GM23248 (cell line): ENCODE data around the gene RPGRIP1L.

Source experiments
- EZH2 ChIP-seq: fragments of 200-600 bp; sonication (generic); IDR thresholded peaks from 2 replicates; pipeline ENCODE4 v1.6.1; 2018; ENCODE audit warnings: antibody characterized with exemption, mild to moderate bottlenecking; ENCODE audit not compliant: insufficient read depth, poor library complexity, severe bottlenecking
- EZH2phosphoT487 ChIP-seq: fragments of 200-600 bp; sonication (generic); IDR thresholded peaks from 2 replicates; pipeline ENCODE4 v1.6.1; 2018; ENCODE audit warnings: antibody characterized with exemption, moderate library complexity, mild to moderate bottlenecking, low read depth; ENCODE audit not compliant: insufficient read depth

DNA sequence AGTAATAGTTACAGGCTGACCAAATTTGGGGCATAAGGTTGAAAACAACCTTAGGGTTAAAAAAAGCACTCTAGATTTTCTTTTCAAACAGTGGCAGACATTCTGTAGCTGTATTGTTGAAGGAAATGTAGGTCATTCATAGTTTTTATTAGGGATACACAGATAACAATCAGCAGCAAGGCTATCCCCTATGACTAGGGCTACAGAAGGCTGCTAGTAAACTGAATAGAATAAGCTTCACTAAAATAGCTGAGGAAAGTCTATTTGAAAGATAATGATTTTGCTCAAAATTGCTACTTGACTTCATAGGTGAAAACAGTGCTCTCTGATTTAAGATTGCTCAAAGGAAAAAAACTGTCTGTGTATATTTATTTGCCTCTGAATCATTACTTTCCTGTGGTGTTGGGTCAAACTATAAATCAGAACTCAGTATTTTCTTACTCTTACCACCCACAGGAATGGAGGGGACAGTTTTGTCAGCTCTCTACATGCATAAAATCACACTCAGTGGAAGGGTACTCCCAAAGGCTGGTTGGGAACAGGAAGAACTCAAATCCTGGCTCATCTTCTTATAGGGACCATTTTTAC, 24.8 kb downstream of the RPGRIP1L start:
- TF ChIP-seq EZH2 (no peak), EZH2phosphoT487 (no peak)
